Spinal cord (tissue), 10 donors: ENCODE data around the gene ENGASE. TPM values are rescaled to one million over a fixed set of nuclear protein-coding genes. Genes with fewer than 3 reads are reported as not detected.
A peak's percentile ranks its signal among the peaks of the same experiment; 100 is the strongest.

Source experiments
- DNase-seq, 6 donors: peaks; one replicate each; pipeline versions ENCODE4 v3.0.0 to v3.0.0-alpha.2; 2013 to 2015; ENCODE audit warnings: low spot score in 6 of 6, low read depth in 4 of 6
- H3K27ac ChIP-seq: one replicate; pipeline ENCODE4 v1.5.1; 2013; ENCODE audit warnings: low read depth, low read length, control low read depth
- H3K27me3 ChIP-seq: one replicate; pipeline ENCODE4 v1.6.1; 2013; ENCODE audit warnings: low read length; ENCODE audit not compliant: control insufficient read depth, insufficient read depth
- H3K36me3 ChIP-seq: one replicate; pipeline ENCODE4 v1.6.1; 2013; ENCODE audit warnings: low read length; ENCODE audit not compliant: control insufficient read depth, insufficient read depth
- H3K4me1 ChIP-seq: one replicate; pipeline ENCODE4 v1.6.1; 2013; ENCODE audit warnings: low read length; ENCODE audit not compliant: control insufficient read depth, insufficient read depth
- H3K4me3 ChIP-seq: one replicate; pipeline ENCODE4 v1.5.1; 2013; ENCODE audit warnings: low read depth, low read length, control low read depth
- H3K9me3 ChIP-seq: one replicate; pipeline ENCODE4 v1.6.1; 2013; ENCODE audit warnings: low read length; ENCODE audit not compliant: control insufficient read depth, insufficient read depth
- WGBS: methylation state at CpG from one replicate; pipeline ENCODE4 v1.1.5; 2013; ENCODE audit warnings: missing lambda C conversion rate; ENCODE audit not compliant: insufficient coverage; 5-methylcytosine and 5-hydroxymethylcytosine counted together
- polyA plus RNA-seq, 2 donors: library from polyadenylated mRNA; unstranded; fragments of 120-200 nt; gene quantifications; one replicate each; pipeline ENCODE4 v1.2.1, GENCODE V29; 2013; ENCODE audit not compliant: insufficient read length in 2 of 2
- total RNA-seq, 2 donors: library from RNA; depleted of rRNA in 1 of 2; stranded (reverse); fragments of 120-200 nt in 1 of 2; fragments of >200 nt in 1 of 2; gene quantifications; one replicate each; pipeline versions ENCODE4 v1.2.3 to v1.2.4, GENCODE V29; 2013 to 2014
- donor health status: healthy.

Gene ENGASE
- total and polyA plus RNA-seq, 4 donors: 15.3 to 32.6 (median 22.2) TPM

DNA sequence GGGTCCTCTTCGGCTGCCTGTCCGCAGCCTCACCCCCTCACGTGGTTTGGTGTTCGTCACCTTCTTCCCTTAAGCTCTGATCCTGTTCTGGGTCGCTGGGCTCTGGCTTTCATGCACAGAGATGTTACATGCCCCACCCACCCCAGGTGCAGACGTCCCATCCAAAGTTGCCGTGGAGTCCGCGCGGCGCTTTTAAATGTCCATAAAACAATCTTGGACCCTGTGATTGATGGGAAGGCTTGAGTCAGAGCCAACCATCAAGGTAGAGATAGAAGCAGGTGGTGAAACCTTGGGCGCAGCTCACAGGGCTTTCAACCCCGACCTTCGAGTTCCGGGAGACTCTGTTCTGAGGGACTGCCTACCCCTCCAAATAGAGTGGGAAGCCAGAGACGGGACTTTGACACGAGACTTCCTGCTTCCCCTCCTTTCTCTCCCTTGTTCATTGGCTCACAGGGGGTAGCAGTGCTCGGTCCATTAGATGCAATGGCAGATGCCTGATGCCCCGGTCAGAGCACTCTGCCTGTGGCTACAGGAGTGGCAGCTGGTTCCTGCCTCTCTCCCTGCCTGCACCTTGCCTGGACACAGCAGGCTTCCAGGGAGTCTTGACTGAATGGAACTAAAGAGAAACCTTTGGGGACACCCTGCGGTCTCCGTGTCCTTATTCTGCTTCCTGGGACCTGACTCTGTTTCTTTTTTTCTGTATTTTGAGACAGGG is 4.0 kb downstream of the ENGASE start:
- H3K4me1 ChIP-seq: peaks cover 30% of the 10 kb centered on the region
- no peak overlapping the region for H3K4me3 ChIP-seq
- H3K27me3 ChIP-seq: no peaks in the 10 kb centered on the region
- no peak for DNase-seq
- 93% methylated on average over 20 of the region's 21 CpGs for WGBS
- H3K36me3 ChIP-seq: peaks cover 58% of the 10 kb centered on the region
- no peaks in the 10 kb centered on the region for H3K9me3 ChIP-seq
- H3K27ac ChIP-seq: no peak overlapping the region

DNA sequence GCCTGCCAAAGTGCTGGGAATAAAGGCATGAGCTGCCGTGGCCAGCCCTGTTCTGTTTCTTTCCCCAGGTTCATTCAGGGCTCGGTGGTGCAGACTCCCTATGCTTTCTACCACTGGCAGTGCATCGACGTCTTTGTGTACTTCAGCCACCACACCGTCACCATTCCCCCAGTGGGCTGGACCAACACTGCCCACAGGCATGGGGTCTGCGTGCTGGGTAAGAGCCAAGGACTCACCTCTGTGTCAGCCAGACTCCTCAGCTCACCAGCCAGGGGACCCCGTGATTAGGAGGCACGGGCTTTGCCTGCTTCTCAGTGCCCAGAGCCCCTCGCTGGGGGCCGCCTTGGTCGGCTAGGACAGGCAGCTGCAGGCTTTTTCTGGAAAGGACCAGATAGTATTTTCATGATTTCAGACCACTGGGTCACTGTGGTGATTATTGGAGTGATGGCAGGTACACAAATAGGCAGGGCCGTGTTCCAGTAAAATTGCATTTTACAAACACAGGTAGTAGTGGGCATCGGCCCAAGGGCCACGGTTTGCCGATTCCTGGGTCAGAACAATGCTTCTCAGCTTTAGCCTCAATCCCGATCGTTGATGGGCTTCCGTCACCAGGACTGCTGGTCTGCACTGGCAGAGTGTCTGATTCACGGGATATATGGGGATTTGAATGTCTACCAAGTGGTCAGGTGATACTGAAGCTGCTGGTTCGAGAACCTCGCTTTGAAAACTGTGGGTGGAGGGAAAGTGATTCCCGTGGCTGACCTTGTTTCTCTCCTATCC is 5.0 kb downstream of the ENGASE start:
- peaks cover 66% of the 10 kb centered on the region for H3K36me3 ChIP-seq
- WGBS: 94% methylated on average over 19 of the region's 22 CpGs
- no peak overlapping the region for H3K4me3 ChIP-seq
- no peaks in the 10 kb centered on the region for H3K9me3 ChIP-seq
- H3K4me1 ChIP-seq: peaks cover 23% of the 10 kb centered on the region
- no peaks in the 10 kb centered on the region for H3K27me3 ChIP-seq
- no peak for DNase-seq
- H3K27ac ChIP-seq: no peak overlapping the region

DNA sequence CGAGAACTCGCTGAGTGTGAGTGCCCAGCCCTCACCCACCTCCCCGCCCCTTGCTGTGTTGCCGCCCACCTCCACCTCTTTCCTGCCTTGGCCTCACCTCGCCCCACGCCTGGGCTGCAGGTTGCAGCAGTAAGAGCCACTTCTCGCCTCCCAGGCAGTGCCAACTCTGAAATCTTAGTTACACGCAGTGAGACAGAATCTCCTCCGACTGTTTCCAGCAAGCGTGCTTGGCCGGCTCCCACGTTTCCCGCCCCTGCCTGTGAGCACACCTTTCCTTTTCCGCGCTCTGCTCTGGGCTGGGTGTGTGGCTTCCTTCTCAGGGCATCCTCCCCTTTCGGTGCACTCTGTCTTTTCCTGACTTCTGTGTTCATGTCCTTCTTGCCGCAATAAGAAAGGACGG is 5.7 kb downstream of the ENGASE start:
- Histone ChIP-seq H3K4me1 (peaks cover 20% of the 10 kb centered on the region), H3K27ac (no peak overlapping the region), H3K9me3 (no peaks in the 10 kb centered on the region), H3K27me3 (no peaks in the 10 kb centered on the region), H3K36me3 (peaks cover 74% of the 10 kb centered on the region), H3K4me3 (no peak overlapping the region)
- WGBS: 95% methylated on average over 17 of the region's 18 CpGs
- no peak for DNase-seq

DNA sequence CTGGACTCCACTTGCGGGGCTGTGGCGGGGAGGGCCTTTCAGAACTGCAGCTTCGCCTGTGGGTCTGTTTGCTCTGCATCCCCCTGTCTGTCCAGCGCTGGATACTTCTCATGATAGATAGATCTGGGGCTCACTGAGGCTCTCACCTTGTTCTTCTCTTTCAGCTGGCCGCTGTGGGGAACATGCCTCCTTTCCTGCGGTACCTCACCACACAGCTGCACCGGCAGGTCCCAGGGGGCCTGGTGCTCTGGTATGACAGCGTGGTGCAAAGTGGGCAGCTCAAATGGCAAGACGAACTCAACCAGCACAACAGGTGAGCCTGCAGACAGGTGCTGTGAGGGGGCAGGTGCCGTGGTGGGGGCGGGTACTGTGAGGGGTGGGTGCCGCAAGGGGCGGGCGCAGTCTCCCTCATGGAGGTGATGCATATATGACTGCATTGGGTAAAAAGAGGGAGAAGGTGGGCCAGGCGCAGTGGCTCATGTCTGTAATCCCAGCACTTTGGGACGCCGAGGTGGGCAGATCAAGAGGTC is 6.2 kb downstream of the ENGASE start:
- peaks cover 16% of the 10 kb centered on the region for H3K4me1 ChIP-seq
- H3K9me3 ChIP-seq: no peaks in the 10 kb centered on the region
- no peak for DNase-seq
- H3K27me3 ChIP-seq: no peaks in the 10 kb centered on the region
- no peak overlapping the region for H3K4me3 ChIP-seq
- 99% methylated on average over 14 of the region's 17 CpGs for WGBS
- peaks cover 78% of the 10 kb centered on the region for H3K36me3 ChIP-seq
- H3K27ac ChIP-seq: no peak overlapping the region

DNA sequence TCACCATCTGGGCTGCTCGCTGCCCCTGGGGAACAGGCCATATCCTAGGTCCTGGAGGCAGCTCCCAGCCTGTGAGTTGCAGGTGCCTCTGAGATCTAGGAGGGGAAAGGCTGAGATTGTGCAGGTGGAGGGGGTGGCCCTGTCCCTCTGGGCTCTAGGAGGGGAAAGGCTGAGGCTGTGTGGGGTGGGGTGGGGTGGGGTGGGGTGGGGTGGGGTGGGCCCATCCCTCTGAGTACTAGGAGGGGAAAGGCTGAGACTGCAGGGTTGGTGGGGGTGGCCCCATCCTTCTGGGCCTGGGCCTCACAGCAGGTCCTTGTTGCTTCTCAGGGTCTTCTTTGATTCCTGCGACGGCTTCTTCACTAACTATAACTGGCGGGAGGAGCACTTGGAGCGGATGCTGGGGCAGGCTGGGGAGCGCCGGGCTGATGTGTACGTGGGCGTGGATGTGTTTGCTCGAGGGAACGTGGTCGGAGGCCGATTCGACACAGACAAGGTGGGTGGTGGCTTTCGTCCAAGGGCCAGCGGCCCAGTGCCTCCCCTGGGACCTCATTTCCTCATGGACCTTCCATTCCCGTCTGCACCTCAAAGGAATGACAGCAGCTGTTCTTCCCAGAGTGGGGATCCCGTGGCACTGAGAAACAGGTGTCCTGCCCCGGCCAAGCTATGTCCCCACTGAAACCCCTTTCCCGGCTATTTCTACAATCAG is 7.1 kb downstream of the ENGASE start:
- no peaks in the 10 kb centered on the region for H3K9me3 ChIP-seq
- WGBS: 88% methylated on average over 17 of the region's 20 CpGs
- no peaks in the 10 kb centered on the region for H3K27me3 ChIP-seq
- DNase-seq: no peak
- peaks cover 10% of the 10 kb centered on the region for H3K4me1 ChIP-seq
- H3K27ac ChIP-seq: no peak overlapping the region
- H3K36me3 ChIP-seq: peaks cover 87% of the 10 kb centered on the region
- H3K4me3 ChIP-seq: no peak overlapping the region

DNA sequence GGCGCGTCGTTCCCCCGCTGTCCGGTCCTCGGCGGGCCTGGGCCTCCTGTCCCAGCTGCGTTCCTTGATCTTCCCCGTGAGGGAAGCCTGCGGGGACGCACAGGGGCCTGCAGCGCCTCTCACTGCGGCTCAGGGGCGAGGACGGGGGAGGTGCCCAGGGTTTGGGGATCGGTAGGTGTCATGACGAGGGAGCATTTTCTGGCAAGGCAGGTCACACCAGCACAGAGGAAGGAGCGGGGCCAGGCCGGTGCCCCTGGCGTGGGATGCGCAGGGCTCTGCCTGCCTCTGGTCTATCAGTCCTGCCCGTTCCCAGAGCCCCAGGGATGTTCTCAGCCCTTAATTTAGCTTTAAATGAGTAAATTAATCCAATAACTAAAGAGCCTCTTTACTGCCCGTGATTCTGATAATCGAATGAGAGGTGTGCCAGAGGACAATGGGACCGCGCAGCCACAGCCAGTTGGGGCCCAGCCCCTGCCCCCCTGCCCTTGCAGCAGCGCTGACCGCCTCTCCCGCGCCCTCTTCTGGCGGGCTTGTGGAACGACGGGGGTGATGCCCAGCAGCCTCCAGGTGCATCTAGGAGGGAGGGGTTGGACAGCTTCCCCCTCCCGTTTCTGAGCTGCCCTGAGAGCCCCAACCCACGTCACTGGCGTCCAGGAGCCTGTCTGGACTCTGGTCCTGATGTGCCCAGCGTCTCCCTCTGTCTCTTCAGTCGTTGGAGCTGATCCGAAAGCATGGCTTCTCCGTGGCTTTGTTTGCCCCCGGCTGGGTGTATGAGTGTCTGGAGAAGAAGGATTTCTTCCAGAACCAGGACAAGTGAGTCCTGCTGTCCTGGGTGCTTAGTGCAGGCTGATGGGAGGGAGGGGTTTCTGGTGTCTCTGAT is 7.9 kb downstream of the ENGASE start:
- no peak overlapping the region for H3K27ac ChIP-seq

DNA sequence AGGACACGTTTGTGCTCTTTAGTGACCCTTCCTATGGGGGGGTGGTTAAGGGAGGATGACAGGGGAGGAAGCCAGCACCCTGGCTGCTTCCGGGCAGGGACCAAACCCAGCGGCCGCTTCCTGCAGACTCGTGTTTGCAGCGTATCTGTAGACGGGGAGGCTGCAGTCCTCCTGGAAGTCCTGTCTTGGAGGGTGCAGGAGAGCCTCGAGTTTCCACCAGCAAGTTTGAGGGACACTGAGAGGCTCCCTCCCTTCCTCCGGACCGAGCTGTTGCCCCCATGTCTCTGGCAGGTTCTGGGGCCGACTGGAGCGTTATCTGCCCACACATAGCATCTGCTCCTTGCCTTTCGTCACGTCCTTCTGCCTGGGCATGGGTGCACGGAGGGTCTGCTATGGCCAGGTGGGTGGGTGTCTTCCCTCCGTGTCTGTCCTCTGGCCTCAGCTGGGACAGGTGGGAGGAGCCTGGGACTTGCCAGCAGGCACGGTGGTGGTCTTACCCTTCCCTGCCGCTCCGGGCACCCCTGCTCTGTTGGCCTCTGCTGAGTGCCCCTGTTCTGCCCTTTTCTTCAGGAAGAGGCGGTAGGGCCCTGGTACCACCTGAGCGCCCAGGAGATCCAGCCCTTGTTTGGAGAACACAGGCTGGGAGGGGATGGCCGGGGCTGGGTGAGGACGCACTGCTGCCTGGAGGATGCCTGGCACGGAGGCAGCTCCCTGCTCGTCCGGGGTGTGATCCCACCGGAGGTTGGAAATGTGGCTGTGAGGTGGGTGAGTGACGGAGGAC is 8.8 kb downstream of the ENGASE start:
- DNase-seq: no peak
- H3K4me1 ChIP-seq: peaks cover 19% of the 10 kb centered on the region
- H3K4me3 ChIP-seq: no peak overlapping the region
- peaks cover 94% of the 10 kb centered on the region for H3K36me3 ChIP-seq
- WGBS: 89% methylated on average over 27 of the region's 28 CpGs
- no peaks in the 10 kb centered on the region for H3K27me3 ChIP-seq
- no peak overlapping the region for H3K27ac ChIP-seq
- H3K9me3 ChIP-seq: no peaks in the 10 kb centered on the region

More for the DNA sequence above, 7.9 kb downstream of the ENGASE start:
- Histone ChIP-seq H3K4me3 (no peak overlapping the region), H3K36me3 (peaks cover 94% of the 10 kb centered on the region), H3K9me3 (no peaks in the 10 kb centered on the region), H3K27me3 (no peaks in the 10 kb centered on the region), H3K4me1 (peaks cover 10% of the 10 kb centered on the region)
- WGBS: 71% methylated on average over 37 of the region's 41 CpGs
- DNase-seq: peak in 1 of 6 donors; percentile 33

DNA sequence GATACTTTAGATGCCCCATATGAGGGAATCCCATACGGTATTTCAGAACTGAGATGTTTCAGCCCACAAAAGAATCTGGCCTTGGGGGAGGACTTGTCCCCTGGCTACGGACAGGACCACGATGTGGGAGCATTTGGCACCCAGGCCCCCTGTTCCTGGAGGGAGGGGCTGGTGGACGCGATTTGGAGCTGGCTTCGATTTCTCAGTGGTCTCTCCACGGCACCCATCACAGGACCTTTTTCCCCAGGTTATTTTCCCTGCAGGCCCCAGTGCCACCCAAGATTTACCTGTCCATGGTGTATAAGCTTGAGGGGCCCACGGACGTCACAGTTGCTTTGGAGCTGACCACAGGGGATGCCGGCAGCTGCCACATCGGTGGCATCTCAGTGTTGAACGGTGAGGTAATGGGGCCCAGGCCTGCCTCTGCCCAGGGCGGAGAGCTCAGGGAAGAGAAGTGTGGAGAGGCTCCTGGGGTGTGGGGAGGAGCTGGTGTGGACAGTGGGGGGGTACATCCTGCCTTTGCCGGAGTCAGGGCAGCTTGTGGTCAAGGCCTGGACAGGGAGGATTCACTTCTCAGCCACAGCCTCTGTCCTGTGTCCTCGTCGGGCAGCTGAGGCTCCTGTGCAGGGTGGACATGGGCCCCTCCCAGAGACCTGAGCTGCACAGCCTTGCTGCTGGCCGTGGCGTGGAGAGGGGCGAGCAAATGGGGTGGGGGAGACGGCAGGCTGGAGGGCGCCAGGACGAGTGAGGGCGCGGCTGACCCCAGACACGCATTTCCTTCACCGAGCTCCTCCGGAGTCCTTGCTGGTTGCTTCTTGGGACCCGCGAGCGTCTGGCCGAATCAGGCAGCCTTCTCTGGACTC is 9.9 kb downstream of the ENGASE start:
- H3K4me1 ChIP-seq: peaks cover 30% of the 10 kb centered on the region
- H3K4me3 ChIP-seq: no peak overlapping the region
- H3K27ac ChIP-seq: no peak overlapping the region
- peaks cover 89% of the 10 kb centered on the region for H3K36me3 ChIP-seq
- WGBS: 93% methylated on average over 29 of the region's 31 CpGs
- no peaks in the 10 kb centered on the region for H3K27me3 ChIP-seq
- no peaks in the 10 kb centered on the region for H3K9me3 ChIP-seq
- no peak for DNase-seq
